H54 (cell line): ENCODE data around the gene NOP9.

Experiments
- DNase-seq: peaks from one replicate; pipeline ENCODE4 v3.0.0; 2011; ENCODE audit warnings: low spot score, mixed read lengths; ENCODE audit not compliant: insufficient read length
- FAIRE-seq: peaks from 3 replicates; lab custom pipeline; 2011; peaks lifted over from hg19 to GRCh38; lab: Jason Lieb, UNC
- POLR2A ChIP-seq: IDR thresholded peaks from 2 replicates; pipeline ENCODE4 v1.6.1; 2011; ENCODE audit warnings: low read depth, mild to moderate bottlenecking, low read length

Gene NOP9

GRCh38 chr14:24298892-24299254, 777 bp upstream of the NOP9 start:
- no peak for FAIRE-seq
- no peak for TF ChIP-seq POLR2A
- DNase-seq: peak; percentile 79

- no peak for TF ChIP-seq POLR2A
- DNase-seq: no peak
- no peak for FAIRE-seq
Observed at GRCh38 chr14:24300326-24300980, 803 bp downstream of the NOP9 start.

- FAIRE-seq (no peak), DNase-seq (no peak)
- TF ChIP-seq POLR2A: no peak
Observed at GRCh38 chr14:24304019-24304387, 4.4 kb downstream of the NOP9 start.

DNA sequence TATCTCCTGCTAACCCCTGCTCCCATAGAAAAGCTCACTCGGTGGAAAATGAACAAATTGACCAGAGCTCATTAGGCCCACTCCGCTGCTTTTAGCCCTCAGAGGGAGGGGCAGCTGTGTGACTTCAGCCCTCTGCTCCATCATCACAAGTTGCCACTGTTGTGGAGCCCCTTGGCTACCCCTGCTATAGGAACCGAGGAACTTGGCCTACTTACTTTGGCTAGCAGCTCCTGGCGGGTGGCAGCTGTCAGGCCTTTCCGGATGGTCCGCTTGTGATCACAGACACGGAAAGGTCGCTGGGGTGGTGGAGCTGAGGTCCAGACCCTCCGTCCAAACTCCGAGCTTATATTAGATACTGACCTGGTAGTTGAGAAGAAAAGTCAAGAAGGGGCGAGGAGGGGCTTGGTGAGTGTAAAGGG, 7.5 kb downstream of the NOP9 start:
- DNase-seq: no peak
- FAIRE-seq: no peak
- TF ChIP-seq POLR2A: no peak

- TF ChIP-seq POLR2A: no peak
- FAIRE-seq: no peak
- DNase-seq: peak; percentile 65
Observed at GRCh38 chr14:24307575-24308341, 8.1 kb downstream of the NOP9 start, which contains the start of gene CIDEB. Gene CIDEB (minus strand): TSS chr14:24307977. CDS start chr14:24307858, 119 bp downstream.

GRCh38 chr14:24308342-24309124, 8.9 kb downstream of the NOP9 start:
- no peak for FAIRE-seq
- DNase-seq: no peak
- TF ChIP-seq POLR2A: no peak

DNA sequence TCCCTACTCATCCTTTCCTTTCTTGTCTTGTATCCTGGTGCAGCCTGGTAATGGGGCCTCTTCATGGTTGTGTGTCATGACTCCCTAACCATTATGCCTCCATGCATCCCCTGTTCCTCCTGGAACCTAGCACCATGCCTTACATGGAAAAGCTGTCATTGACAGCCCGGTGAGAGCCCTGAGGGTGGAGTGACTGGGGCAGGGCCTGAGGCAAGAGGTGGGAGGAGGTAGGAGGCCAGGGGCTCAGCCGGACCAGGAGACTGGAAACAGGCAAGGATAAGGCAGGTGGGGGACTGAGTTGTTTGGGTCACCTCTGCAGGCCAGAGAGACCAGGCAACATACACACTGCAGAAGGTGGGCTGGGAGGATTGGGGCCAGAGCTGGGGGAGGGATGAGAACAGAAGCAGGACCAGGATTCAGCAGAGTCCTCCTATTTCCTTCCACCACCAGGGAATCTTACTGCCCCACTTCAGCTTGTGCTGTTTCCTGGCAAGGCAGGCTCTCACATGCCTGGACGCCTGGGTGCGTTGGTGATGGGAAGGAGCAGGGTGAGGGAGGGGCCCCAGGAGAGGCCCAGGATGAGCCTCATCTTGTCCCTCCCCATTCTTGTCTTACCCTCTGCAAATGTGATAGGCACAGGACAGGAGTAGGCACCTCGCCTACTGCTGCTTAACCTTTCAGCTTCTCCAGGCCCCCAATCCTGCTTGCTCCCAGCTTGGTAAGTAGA, 10.1 kb downstream of the NOP9 start, which contains the start of gene LTB4R2:
Gene LTB4R2 (plus strand): TSS at position 603 of the 727 bp plus-strand sequence. CDS start 525 bp downstream, outside the sequence.
- DNase-seq (no peak), FAIRE-seq (no peak)
- no peak for TF ChIP-seq POLR2A

DNA sequence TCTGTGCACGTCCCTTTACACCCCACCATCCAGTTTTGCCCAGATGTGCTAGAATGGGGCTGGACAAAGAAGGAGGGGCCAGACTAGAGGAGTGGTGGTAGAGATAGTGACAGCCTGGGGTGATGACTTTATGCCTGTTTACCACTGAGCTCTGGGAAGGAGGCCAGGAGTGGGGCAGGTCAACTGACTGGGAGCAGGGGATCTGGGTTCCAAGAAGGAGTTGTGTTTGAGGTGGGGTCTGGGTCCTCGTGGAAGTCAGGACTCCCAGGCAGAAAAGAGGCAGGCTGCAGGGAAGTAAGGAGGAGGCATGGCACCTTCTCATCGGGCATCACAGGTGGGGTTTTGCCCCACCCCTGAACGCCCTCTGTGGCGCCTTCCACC, 10.6 kb downstream of the NOP9 start:
- FAIRE-seq (no peak), DNase-seq (no peak)
- no peak for TF ChIP-seq POLR2A

DNA sequence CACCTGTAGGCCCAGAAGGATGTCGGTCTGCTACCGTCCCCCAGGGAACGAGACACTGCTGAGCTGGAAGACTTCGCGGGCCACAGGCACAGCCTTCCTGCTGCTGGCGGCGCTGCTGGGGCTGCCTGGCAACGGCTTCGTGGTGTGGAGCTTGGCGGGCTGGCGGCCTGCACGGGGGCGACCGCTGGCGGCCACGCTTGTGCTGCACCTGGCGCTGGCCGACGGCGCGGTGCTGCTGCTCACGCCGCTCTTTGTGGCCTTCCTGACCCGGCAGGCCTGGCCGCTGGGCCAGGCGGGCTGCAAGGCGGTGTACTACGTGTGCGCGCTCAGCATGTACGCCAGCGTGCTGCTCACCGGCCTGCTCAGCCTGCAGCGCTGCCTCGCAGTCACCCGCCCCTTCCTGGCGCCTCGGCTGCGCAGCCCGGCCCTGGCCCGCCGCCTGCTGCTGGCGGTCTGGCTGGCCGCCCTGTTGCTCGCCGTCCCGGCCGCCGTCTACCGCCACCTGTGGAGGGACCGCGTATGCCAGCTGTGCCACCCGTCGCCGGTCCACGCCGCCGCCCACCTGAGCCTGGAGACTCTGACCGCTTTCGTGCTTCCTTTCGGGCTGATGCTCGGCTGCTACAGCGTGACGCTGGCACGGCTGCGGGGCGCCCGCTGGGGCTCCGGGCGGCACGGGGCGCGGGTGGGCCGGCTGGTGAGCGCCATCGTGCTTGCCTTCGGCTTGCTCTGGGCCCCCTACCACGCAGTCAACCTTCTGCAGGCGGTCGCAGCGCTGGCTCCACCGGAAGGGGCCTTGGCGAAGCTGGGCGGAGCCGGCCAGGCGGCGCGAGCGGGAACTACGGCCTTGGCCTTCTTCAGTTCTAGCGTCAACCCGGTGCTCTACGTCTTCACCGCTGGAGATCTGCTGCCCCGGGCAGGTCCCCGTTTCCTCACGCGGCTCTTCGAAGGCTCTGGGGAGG, 11.3 kb downstream of the NOP9 start, which contains the start of gene LTB4R:
Gene LTB4R (plus strand): TSS at position 857 of the 959 bp plus-strand sequence. CDS start 4,150 bp downstream, outside the sequence.
- DNase-seq: no peak
- no peak for TF ChIP-seq POLR2A
- FAIRE-seq: no peak

DNA sequence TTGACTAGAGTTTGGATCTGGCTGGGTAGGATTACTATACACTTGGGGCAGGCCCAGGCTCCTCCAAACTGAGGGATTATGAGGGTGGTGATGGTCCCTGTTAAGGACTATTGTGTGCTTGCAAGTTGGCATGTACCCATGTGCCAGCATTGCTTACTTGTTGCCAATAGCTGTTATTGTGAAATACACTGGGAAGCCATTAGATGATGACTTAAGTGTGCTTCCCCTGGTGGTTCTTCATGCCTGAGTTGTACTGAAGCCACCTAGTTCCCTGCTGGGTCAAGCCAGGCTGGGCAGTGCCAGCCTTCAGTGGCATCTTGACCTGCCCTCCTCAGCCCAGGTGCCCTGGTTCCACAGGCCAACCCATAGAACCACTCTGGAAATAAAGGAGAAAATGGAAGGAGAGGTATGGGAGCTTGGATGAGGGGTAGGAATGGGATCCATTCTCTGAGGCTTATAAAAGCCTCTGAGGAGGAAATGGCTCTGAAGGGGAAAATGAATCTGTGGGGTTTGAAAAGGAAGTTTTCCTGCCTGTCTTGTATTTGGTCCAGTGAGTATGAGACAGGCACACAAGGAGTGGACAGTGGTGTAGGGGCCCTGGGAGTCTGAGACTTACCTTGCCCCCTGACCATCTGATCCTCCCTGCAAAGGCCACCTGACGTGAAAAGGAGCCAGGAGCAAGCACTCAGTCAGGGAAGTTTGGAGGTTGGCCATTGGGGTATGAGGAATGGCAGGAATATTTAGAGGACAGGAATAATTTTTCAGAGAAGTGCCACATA, 12.4 kb downstream of the NOP9 start:
- no peak for TF ChIP-seq POLR2A
- no peak for DNase-seq
- no peak for FAIRE-seq

GRCh38 chr14:24312736-24313507, 13.3 kb downstream of the NOP9 start:
- TF ChIP-seq POLR2A: no peak
- DNase-seq (no peak), FAIRE-seq (no peak)
